Activated CD4-positive, CD25-positive, alpha-beta regulatory T cell (primary cell): ENCODE measurements around the gene SLFN12.
"Not testable (repeated sequence)": the region's sequence is repeated elsewhere in the genome, so short reads cannot be mapped to it uniquely, and the experiment has no call there.

Experiments used
- DNase-seq, 4 experiments: peaks; one replicate each; lab custom pipeline; 2025; lab: John Stamatoyannopoulos, UW

The SLFN12 gene

GRCh38 chr17:35432176-35433074, at the start of gene SLFN12:
Gene SLFN12, minus strand, starts transcription at chr17:35432500. Its CDS starts 9,472 bp downstream, at chr17:35423028.
- DNase-seq, result no peak

DNA sequence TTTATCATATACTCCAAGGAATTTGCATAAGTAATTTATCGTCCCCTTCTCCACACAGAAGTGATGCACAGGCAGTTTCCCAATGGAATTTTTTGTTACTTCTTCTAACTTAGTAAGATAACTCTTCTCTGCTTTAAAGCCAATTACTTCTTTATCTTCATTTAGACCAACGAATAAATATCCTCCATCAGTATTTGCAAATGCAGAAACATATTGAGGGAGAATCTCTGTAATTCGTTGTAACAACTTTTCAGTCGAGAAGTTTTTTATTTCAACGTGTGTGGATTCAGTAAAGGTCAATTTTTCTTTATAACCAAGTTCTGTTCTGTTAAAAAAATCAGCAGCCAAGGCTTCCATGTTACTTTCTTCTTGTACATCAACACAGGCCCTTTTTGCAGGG, 47.0 kb upstream of the SLFN12 start:
- DNase-seq, result no peak

DNA sequence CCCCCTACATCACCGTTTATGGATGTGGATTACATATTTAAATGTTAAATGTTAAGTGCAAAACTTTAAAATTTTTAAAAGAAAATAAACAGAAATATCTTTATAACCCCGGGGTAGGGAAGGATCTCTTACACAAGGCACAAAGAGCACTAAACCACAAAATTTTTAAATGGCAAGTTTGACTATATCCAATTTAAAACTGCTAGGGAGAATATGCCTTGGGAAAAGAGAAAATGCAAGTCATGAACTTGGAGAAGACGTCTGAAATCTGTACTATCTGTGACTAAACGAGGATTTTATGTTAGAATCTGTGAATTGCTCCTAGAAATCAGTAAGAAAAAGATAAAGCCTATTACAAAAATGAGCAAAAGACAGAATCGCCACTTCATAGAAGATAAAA, 44.9 kb upstream of the SLFN12 start:
- DNase-seq, result no peak

GRCh38 chr17:35476283-35476820, 44.1 kb upstream of the SLFN12 start:
- DNase-seq, result no peak

DNA sequence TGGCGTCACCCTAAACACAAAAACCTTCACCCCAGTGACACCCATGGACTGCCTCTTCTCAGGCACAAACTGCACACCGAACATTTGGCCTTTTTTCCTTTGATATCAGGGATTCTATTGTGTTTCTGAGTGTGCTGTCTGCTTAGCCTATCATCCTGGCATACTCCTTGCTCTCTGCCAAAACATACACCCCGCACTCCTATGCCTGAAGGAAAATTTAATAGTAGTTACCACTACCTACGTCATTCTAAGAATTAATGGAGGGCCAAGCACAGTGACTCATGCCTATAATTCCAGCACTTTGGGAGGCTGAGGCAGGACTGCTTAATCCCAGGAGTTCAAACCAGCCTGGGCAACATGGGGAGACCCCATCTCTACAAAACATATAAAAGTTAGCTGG, 36.2 kb upstream of the SLFN12 start:
- no peak for DNase-seq

DNA sequence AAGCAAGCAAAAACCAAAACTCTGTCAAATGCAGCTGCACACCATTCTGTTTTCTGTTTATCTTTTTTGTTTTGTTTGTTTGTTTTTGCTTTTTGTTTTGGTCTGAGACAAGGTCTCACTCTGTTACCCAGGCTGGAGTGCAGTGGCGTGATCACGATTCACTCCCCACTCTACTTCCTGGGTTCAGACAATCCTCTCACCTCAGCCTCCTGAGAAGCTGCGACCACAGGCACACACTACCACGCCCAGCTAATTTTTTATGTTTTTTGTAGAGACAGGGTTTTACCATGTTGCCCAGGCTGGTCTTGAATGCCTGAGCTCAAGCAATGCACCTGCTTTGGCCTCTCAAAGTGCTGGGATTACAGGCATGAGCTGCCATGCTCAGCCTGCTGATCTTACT, 35.5 kb upstream of the SLFN12 start:
- no peak for DNase-seq

DNA sequence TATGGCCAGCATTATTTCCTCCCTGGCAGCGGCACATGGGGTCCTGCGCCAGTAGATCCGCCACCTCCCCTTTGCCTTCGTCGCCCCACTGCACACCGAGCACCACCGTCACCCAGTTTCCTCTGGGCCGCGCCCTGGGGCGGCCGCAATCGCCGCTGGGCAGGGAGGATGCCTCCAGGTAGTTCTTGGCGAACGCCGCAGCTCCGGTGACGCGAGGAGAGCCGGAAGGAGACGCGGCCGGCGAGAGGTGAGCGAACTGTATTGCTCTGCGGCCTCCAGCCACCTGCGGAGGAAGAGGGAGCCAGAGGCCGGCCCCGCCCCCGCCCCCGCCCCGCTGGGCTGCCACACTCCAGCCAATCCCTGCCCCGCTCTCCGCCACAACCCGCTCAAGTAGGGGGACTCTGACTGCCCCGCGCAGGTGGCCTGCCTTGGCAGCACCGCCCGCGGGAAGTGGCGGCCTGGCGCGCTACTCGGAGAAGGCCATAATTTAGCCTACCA, 28.1 kb upstream of the SLFN12 start:
- DNase-seq, result peak; percentile 12 to 39 (median 22)

DNA sequence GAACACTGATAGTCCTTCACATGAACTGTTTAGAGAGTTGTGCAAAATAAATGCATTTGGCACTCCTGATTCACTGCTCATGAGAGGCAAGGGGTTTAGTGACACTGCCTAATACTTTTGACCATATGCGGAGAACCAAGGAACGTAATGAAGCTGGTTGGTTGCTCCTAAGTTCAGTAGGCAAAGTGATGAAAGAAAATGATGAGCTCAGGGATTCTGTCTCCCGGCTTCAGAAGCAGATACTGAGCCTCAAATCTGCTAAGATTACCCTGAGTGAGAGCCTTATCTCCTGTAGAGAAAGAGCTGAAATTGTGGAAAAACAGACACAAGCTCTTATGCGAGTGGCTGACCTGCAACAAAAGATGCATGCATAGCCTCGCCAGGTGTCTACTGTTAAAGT, 21.7 kb upstream of the SLFN12 start:
- not testable (repeated sequence) for DNase-seq

DNA sequence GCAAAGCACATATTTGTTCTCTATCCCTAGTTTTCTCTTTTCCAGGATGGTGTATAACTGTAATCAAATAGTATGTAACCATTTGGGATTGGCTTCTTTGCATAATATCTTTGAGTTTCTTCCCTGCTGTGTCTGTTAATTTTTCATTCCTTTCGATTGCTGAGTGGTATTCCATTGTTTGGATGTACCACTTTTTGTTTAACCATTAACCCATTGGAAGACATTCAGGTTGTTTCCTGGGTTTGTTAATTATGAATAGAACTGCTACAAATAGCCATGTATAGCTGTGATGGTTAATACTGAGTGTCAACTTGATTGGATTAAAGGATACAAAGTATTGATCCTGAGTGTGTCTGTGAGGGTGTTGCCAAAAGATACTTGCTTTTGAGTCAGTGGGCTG, 20.9 kb upstream of the SLFN12 start:
- no peak for DNase-seq

DNA sequence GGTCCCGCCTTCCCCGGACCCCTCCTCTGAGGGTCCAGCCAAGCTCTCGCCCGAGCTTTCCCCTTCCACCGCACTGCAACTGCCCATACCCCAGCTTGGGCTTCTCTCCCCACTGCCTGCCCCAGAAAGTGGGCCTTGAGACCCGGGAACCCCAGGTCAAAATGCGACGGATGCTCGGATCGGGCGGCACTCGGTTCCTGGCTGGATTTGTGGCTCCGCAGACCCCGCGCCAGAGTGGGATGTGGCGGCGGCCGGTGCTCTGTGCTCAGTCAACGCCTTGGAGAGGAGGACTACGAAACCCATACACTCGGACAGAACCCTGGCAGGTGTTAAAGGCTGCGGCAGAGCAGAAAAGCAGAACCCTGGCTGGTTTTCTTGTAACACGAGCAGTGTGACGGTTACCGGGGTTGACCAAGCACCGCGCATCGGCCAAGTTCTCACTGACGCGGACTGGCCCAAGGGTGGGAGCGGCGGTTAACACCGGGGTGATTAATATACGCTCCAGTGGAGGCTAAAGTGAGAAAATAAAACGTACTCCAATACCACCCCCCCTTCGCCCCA, 17.2 kb upstream of the SLFN12 start:
- no peak for DNase-seq

DNA sequence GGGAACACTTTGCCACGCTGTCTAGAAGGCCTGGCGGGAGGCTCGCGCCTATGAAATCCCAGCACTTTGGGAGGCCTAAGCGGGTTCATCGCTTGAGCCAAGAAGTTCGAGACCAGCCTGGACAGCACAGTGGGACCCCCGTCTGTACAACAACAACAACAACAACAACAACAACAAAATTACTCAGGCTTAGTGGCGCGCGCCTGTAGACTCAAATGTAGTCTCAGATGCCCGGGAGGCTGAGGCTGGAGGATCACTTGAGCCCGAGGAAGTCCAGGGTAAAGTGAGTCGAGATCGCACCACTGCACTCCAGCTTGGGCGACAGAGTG, 16.6 kb upstream of the SLFN12 start:
- no peak for DNase-seq

DNA sequence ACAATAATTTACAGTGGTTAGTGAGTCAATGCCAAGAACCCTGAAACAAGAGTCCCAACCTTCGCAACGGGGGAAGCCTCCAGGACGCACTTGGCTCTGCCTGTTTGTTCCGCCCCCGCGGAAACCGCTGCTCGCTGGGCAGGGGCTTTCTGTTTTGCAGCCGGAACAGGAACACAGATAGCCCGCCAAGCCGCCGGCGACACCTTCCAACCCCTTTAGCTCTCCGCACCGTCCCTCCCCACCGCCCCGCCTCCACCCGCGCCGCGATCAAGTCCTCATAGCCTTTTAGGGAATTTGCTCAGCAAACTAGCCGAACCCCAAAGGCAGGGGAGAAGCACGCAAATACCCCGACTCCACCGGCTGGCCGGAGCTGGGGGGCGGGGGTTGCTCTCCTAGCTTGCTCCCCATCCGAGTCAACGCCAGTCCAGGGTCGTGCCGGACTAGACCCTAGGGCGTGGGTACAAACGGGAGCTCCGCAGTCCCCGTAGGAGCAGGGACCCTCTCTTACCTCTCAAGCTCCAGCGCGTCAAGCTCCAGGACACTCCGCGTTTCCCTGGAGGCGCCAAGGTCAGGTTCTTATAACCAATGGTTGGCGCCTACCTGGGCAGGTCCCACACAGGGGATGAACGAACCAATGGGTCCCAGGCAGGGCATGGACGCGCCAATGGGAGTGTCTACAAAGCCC, 16.1 kb upstream of the SLFN12 start, which contains the start of gene SLFN13:
SLFN13 (minus strand) TSS at position 553 of the 685 bp plus-strand sequence. CDS start 3,086 bp downstream, outside the sequence.
- peak; percentile 53 to 68 (median 60) for DNase-seq

GRCh38 chr17:35447499-35447898, 15.2 kb upstream of the SLFN12 start:
- DNase-seq, result no peak

DNA sequence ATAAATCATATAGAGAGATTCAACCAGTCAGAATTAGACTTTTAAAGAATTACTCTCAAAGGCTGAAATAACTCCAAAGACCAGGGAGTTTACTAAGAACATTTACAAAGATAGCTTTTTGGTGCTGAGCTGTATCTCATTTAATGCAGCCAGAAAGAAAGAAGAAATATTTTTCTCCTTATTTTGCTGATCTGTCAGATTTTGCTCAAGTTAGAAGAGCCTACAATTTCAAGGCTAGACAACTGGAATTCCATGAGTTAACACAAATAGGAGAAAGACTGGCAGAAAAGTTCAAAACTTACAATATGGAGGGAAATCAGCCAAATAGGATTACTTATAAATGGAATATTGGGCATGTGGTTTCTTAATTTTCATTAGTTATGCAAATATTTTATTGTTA, 6.1 kb upstream of the SLFN12 start:
- DNase-seq, result no peak

GRCh38 chr17:35433075-35433894, 985 bp upstream of the SLFN12 start:
- peak in 3 of 4 experiments; percentile 5 to 39 (median 33) for DNase-seq

DNA sequence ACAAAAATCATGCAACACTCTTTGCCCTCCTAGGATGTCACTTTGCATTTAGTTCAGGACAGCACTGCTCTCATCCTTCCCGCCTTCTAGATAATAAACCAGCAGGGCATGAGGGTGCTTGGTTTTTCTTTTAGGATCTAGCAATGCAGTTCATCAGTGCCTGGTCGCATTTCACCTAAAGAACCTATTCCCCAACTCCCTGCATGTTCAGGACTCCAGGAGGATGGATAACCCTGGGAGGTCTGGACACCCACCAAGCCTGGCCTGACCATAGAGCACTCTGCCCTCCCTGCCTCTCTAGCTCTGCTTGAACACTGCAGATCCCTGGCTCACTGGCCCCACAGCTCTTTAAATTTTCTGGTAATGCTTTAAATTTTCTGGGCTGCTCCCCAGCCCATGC, 2.6 kb downstream of the SLFN12 start:
- no peak for DNase-seq

GRCh38 chr17:35428229-35428628, 4.1 kb downstream of the SLFN12 start:
- DNase-seq, result no peak

GRCh38 chr17:35423761-35424160, 8.5 kb downstream of the SLFN12 start:
- no peak for DNase-seq

DNA sequence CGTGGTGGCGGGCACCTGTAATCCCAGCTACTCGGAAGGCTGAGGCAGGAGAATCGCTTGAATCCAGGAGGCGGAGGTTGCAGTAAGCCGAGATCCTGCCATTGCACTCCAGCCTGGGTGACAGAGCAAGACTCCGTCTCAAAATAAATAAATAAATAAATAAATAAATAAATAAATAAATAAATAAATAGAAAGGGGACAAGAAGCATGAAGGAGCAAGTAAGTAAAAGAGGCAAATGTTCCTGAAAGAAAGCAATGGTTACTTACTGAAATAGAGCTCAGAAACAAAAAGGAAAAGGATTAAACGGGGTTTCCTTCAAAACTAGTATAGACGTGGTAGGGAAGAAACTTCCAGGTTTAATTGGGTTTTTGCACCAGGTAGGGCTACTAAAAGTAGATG, 11.2 kb downstream of the SLFN12 start:
- DNase-seq, result not testable (repeated sequence)

GRCh38 chr17:35416659-35417058, 15.6 kb downstream of the SLFN12 start:
- no peak for DNase-seq

GRCh38 chr17:35414707-35415106, 17.6 kb downstream of the SLFN12 start:
- DNase-seq, result not testable (repeated sequence)

- no peak for DNase-seq
These were observed 18.1 kb downstream of the SLFN12 start for GRCh38 chr17:35414247-35414646.
